ENCODE results near the gene CCNF.

Gene CCNF

GRCh38 chr16:2465653-2466415, 36.6 kb downstream of the CCNF start:
- no peak for DNase-seq
- Histone ChIP-seq H3K9me3 (no peaks in the 10 kb centered on the region), H3K4me1 (peaks cover 1 to 36% (median 26%) of the 10 kb centered on the region in 4 donors), H3K4me3 (no peak overlapping the region), H3K27ac (no peak overlapping the region), H3K36me3 (no peaks in the 10 kb centered on the region), H3K27me3 (peaks cover under 1 to 47% of the 10 kb centered on the region in 2 donors)
- intact Hi-C loops (cut with DNase I; ENCODE audit: low total_unique reads): no loop called here
- no peak for TF ChIP-seq CTCF (IDR thresholded peaks at IDR 0.05)

DNA sequence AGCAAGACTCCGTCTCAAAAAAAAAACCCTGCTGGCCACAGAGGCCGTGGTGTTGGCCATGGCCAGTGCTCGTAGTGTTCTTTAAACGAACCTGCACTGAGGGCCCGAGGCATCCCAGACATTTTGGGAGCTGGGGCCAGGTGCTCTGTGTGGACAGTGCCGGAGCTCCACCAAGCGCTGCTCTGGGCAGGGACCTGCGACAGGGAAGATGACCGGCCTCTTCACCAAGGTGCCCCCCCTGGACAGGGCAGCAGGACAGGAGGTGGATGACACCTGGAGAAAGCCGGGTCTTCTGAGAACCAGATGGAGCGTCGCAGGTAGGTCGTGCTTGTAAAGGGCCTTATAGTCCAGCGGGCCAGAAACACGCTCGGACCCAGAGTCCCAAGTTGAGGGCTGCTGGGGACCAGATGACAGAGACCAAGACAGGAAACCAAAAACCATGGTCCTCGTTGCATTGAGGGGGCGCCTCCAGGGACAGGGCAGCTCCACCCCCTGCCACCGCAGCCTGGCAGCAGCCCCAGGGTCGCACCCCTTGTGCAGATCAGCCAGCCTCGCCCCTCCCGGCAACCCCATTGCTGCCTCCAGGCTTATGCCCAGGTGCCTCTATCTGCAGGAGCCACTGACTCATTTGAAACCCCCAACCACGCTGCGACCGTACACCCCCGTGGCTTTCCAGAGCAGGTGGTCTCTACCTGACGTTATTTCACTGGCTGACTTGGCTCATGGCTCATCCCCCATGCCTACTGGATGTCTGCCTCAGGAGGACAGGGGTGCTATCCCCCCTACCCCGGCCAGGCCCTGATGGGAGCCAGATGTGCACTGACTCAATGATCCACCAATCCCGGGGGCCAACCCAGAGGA, 37.6 kb downstream of the CCNF start:
- TF ChIP-seq CTCF (IDR thresholded peaks at IDR 0.05): no peak
- no peak for DNase-seq
- Histone ChIP-seq H3K27me3 (peaks cover 6 to 57% of the 10 kb centered on the region in 2 donors), H3K36me3 (no peaks in the 10 kb centered on the region), H3K9me3 (no peaks in the 10 kb centered on the region), H3K4me1 (peaks cover 6 to 47% (median 36%) of the 10 kb centered on the region in 4 donors), H3K27ac (no peak overlapping the region), H3K4me3 (peak overlapping the region; percentile 49 to 66)
- intact Hi-C loops (cut with DNase I; ENCODE audit: low total_unique reads): no loop called here

DNA sequence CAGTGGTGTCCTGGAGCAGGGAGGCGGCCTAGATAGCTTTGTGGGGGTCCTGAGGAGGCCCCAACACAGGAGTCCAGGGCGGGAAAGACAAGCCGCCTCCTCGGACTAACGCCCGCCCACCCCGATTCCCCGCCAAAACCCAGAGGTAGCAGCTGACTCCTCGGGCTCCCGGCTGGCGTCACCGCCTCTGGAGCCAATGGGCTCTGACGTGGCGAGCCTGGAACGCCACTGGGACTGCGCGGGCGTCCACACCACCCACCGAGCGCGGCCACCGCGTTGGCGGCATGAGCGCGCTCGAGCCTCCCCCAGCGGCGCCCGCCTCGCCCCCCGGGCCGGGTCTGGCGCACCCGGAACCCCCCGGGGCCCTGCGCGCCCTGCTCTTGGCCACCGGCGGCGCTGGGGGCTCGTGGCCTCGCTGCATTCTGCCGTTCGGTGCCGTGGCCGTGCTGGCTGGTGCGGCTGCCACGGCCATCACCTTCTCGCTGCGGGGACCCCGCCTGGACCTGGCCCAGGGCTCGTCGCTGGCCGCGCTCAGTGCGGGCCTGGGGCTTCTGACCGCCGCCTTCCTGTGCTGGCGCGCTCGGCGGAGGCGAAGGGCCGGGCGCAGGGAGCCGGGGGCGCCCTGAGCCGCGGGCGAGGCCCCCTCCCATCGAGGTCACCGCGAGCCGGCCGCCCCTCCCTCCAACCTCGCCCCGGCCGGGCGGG, 38.4 kb downstream of the CCNF start:
- intact Hi-C loops (cut with DNase I; ENCODE audit: low total_unique reads): no loop called here
- Histone ChIP-seq H3K27me3 (peaks cover 6 to 65% of the 10 kb centered on the region in 2 donors), H3K9me3 (no peaks in the 10 kb centered on the region), H3K4me1 (peaks cover 6 to 53% (median 36%) of the 10 kb centered on the region in 4 donors), H3K4me3 (peak overlapping the region; percentile 49 to 66), H3K36me3 (no peaks in the 10 kb centered on the region), H3K27ac (peak overlapping the region; percentile 32 to 40)
- no peak for TF ChIP-seq CTCF (IDR thresholded peaks at IDR 0.05)
- peak; percentile 75 to 91 for DNase-seq

DNA sequence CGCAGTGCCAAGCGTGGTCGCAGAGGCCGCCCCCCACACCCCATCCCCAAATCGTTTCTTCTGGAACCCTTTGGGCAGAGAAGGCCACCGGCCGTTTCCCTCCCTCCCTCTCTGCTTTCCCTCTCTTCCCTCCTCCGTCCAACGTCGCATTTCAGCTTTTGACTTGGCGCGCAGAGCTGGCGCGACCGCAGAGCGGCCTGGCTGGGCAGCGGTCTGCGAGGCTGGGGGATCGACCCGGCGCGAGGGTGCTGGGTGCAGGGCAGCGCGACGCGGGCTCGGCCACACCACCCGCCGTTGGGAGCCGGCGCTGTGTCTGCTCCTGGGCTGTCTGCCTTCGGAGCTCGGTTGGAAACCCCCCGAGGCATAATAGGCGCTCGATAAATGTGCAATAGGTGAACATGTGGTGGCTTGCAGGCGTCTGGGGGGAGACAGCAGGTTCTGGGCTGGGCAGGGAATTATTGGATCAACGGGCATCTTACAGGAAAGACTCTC, 39.0 kb downstream of the CCNF start:
- DNase-seq: no peak
- intact Hi-C loops (cut with DNase I; ENCODE audit: low total_unique reads): no loop called here
- peaks cover 6 to 58% (median 40%) of the 10 kb centered on the region in 4 donors for H3K4me1 ChIP-seq
- peaks cover 6 to 71% of the 10 kb centered on the region in 2 donors for H3K27me3 ChIP-seq
- no peaks in the 10 kb centered on the region for H3K9me3 ChIP-seq
- peak overlapping the region; percentile 49 to 66 for H3K4me3 ChIP-seq
- no peak for TF ChIP-seq CTCF (IDR thresholded peaks at IDR 0.05)
- no peaks in the 10 kb centered on the region for H3K36me3 ChIP-seq
- H3K27ac ChIP-seq: peak overlapping the region; percentile 32 to 40

DNA sequence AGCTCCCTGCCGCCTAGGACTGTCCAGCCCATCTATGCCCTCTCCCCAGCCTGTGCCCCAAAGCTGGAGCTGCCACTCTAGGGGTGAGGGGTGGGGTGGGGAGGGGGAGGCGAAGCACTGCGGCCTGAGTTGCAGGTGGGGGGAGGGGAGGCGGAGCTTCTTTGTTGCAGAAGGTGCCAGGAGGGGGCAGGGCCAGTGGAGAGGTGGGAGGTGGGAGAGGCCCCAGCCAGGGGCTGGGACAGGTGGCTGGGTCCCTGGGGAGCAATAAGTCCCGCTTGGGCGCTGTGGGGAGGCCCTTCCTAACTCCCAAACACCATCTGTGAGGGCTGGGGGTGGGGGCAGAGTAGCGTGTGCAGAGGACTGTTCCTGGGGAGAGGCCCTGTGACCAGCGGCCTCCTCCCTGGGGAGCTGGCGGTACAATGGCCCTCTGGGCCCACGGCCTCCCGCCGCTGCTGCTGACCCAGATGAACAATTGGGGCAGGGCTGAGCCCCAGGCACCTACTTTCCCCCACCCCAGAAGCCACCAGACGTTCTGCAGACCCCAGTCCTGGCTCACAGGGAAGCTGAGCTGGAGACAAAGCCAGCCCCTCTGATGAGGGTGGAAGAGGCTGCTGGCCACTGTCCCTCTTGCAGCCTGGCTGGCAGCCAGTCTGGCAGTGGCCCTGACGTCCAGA, 39.6 kb downstream of the CCNF start:
- TF ChIP-seq CTCF (IDR thresholded peaks at IDR 0.05): no peak
- H3K4me1 ChIP-seq: peaks cover 6 to 64% (median 45%) of the 10 kb centered on the region in 4 donors
- intact Hi-C loops (cut with DNase I; ENCODE audit: low total_unique reads): no loop called here
- H3K27me3 ChIP-seq: peaks cover 6 to 74% of the 10 kb centered on the region in 2 donors
- H3K36me3 ChIP-seq: no peaks in the 10 kb centered on the region
- no peaks in the 10 kb centered on the region for H3K9me3 ChIP-seq
- DNase-seq: no peak
- no peak overlapping the region for H3K27ac ChIP-seq
- H3K4me3 ChIP-seq: peak overlapping the region; percentile 49 to 66
